ENCODE results near the gene HFE. TPM values are rescaled to one million over a fixed set of nuclear protein-coding genes. Genes with fewer than 3 reads are reported as not detected.

The HFE gene
- total RNA-seq: 3.1 and 5.4 TPM in 2 replicates

GRCh38 chr6:26087284-26088115 lies at the start of gene HFE:
TSS of gene HFE (plus strand) at chr6:26087429. CDS start at chr6:26087441, 12 bp downstream.

Other genes with a start within 250 kb of the HFE start
- not detected in 2 replicates for gene SLC17A3, start 213.2 kb upstream of the HFE start, total RNA-seq
- not detected in 2 replicates for gene SLC17A2, start 156.7 kb upstream of the HFE start, total RNA-seq
- 5.1 and 5.4 TPM in 2 replicates for gene TRIM38, start 124.6 kb upstream of the HFE start, total RNA-seq

All from mammary microvascular endothelial cell (primary cell).